HG03060 (cell line): ENCODE data around the gene OR8D1.
"Not testable (repeated sequence)": the region's sequence is repeated elsewhere in the genome, so short reads cannot be mapped to it uniquely, and the experiment has no call there.

ENCODE experiments used
- ATAC-seq: cut with Tn5 transposase; IDR thresholded peaks from one replicate; pipeline ENCODE4 v1.9.1; 2021; ENCODE audit warnings: low read depth, moderate number of reproducible peaks; ENCODE audit not compliant: unreplicated experiment

The OR8D1 gene

GRCh38 chr11:124294687-124295086 is 19.1 kb downstream of the OR8D1 start:
- no peak for ATAC-seq

- ATAC-seq = no peak
These were observed 28.0 kb downstream of the OR8D1 start for GRCh38 chr11:124285610-124286344.

GRCh38 chr11:124278261-124278660 is 35.5 kb downstream of the OR8D1 start:
- no peak for ATAC-seq

GRCh38 chr11:124277804-124278203 is 35.9 kb downstream of the OR8D1 start:
- ATAC-seq = no peak

- no peak for ATAC-seq
These were observed 36.5 kb downstream of the OR8D1 start for GRCh38 chr11:124277207-124277606.

GRCh38 chr11:124276081-124276480 is 37.7 kb downstream of the OR8D1 start:
- no peak for ATAC-seq

GRCh38 chr11:124274000-124274399 is 39.7 kb downstream of the OR8D1 start:
- no peak for ATAC-seq

- ATAC-seq = not testable (repeated sequence)
These were observed 42.9 kb downstream of the OR8D1 start for GRCh38 chr11:124270886-124271285.

GRCh38 chr11:124265041-124265440 is 48.7 kb downstream of the OR8D1 start:
- not testable (repeated sequence) for ATAC-seq

- ATAC-seq = no peak
These were observed 57.7 kb downstream of the OR8D1 start, which contains the start of gene OR8G5 for GRCh38 chr11:124256076-124256475. OR8G5 (plus strand) TSS chr11:124256376; CDS start chr11:124264932, 8,556 bp downstream.
